Measurements from ENCODE around the gene GLI3.

Gene GLI3

DNA sequence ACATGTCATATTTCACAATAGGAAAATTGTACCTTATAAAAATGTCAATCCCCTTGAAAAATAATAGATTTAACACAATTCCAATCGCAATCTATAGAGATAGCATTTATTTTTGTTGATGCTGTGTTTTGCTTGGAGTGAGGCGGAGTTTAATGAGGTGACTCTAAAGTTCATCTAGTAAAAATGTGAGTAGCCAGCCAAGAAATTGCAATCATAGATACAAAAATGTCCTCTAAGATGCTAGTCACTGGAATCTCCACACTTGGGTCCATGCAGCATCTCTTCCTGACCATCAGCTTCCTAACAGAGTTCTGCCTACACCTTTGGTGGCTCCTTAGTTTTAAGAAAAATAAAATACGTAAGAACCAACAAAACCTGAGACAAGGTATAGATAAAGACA lies 44.9 kb downstream of the GLI3 start:
- DNase-seq (ENCODE audit: low spot score), result no peak
- H3K27ac ChIP-seq (ENCODE audit: poor library complexity, severe bottlenecking), result no peak overlapping the region
- no peak for ATAC-seq (ENCODE audit: low read depth)
- TF ChIP-seq CTCF (IDR thresholded peaks at IDR 0.05; ENCODE audit: poor library complexity, severe bottlenecking), result no peak
- H3K4me3 ChIP-seq (ENCODE audit: severe bottlenecking), result no peak overlapping the region
- no peaks in the 10 kb centered on the region for H3K27me3 ChIP-seq (ENCODE audit: insufficient read depth, poor library complexity, severe bottlenecking)
- peaks cover 49% of the 10 kb centered on the region for H3K4me1 ChIP-seq (ENCODE audit: insufficient read depth, poor library complexity, severe bottlenecking)
- no peaks in the 10 kb centered on the region for H3K9me3 ChIP-seq (ENCODE audit: severe bottlenecking)
- no peaks in the 10 kb centered on the region for H3K36me3 ChIP-seq (ENCODE audit: low read depth)

GRCh38 chr7:42189535-42189934 lies 47.5 kb downstream of the GLI3 start:
- DNase-seq (ENCODE audit: low spot score) (no peak), ATAC-seq (ENCODE audit: low read depth) (peak; percentile 74)
- Histone ChIP-seq H3K4me1 (ENCODE audit: insufficient read depth, poor library complexity, severe bottlenecking) (peaks cover 48% of the 10 kb centered on the region), H3K27ac (ENCODE audit: poor library complexity, severe bottlenecking) (peak overlapping the region; percentile 49), H3K27me3 (ENCODE audit: insufficient read depth, poor library complexity, severe bottlenecking) (no peaks in the 10 kb centered on the region), H3K9me3 (ENCODE audit: severe bottlenecking) (no peaks in the 10 kb centered on the region), H3K36me3 (ENCODE audit: low read depth) (no peaks in the 10 kb centered on the region), H3K4me3 (ENCODE audit: severe bottlenecking) (no peak overlapping the region)
- no peak for TF ChIP-seq CTCF (IDR thresholded peaks at IDR 0.05; ENCODE audit: poor library complexity, severe bottlenecking)

DNA sequence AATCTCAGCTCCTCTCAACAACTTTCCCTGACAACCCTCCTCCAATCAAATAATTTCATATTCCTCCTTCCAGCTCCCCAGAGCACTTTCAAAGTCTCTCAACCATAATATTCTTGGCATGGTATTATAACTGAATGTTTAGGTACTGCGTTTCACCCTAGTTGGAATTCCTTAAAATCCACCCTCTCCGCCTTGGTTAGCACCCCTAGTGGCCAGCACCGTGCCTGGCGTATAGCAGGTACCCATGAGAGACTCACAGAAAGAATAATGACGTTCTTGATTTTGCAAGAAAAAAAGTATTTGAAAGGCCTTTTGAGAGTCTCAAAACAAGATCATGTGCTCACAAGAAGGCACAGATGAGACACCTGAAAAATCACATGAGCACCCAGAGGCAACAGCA lies 50.9 kb downstream of the GLI3 start:
- Histone ChIP-seq H3K9me3 (ENCODE audit: severe bottlenecking) (no peaks in the 10 kb centered on the region), H3K4me3 (ENCODE audit: severe bottlenecking) (no peak overlapping the region), H3K4me1 (ENCODE audit: insufficient read depth, poor library complexity, severe bottlenecking) (peaks cover 34% of the 10 kb centered on the region), H3K36me3 (ENCODE audit: low read depth) (no peaks in the 10 kb centered on the region), H3K27ac (ENCODE audit: poor library complexity, severe bottlenecking) (no peak overlapping the region), H3K27me3 (ENCODE audit: insufficient read depth, poor library complexity, severe bottlenecking) (no peaks in the 10 kb centered on the region)
- peak; percentile 48 for TF ChIP-seq CTCF (IDR thresholded peaks at IDR 0.05; ENCODE audit: poor library complexity, severe bottlenecking)
- DNase-seq (ENCODE audit: low spot score), result no peak
- ATAC-seq (ENCODE audit: low read depth), result no peak

GRCh38 chr7:42185726-42186125 lies 51.3 kb downstream of the GLI3 start:
- Histone ChIP-seq H3K27me3 (ENCODE audit: insufficient read depth, poor library complexity, severe bottlenecking) (no peaks in the 10 kb centered on the region), H3K9me3 (ENCODE audit: severe bottlenecking) (peaks cover 2% of the 10 kb centered on the region), H3K36me3 (ENCODE audit: low read depth) (no peaks in the 10 kb centered on the region), H3K4me1 (ENCODE audit: insufficient read depth, poor library complexity, severe bottlenecking) (peaks cover 31% of the 10 kb centered on the region), H3K27ac (ENCODE audit: poor library complexity, severe bottlenecking) (no peak overlapping the region), H3K4me3 (ENCODE audit: severe bottlenecking) (no peak overlapping the region)
- no peak for TF ChIP-seq CTCF (IDR thresholded peaks at IDR 0.05; ENCODE audit: poor library complexity, severe bottlenecking)
- DNase-seq (ENCODE audit: low spot score) (no peak), ATAC-seq (ENCODE audit: low read depth) (no peak)

- Histone ChIP-seq H3K27me3 (ENCODE audit: insufficient read depth, poor library complexity, severe bottlenecking) (no peaks in the 10 kb centered on the region), H3K27ac (ENCODE audit: poor library complexity, severe bottlenecking) (no peak overlapping the region), H3K4me1 (ENCODE audit: insufficient read depth, poor library complexity, severe bottlenecking) (peaks cover 13% of the 10 kb centered on the region), H3K9me3 (ENCODE audit: severe bottlenecking) (peaks cover 2% of the 10 kb centered on the region), H3K4me3 (ENCODE audit: severe bottlenecking) (no peak overlapping the region), H3K36me3 (ENCODE audit: low read depth) (no peaks in the 10 kb centered on the region)
- no peak for TF ChIP-seq CTCF (IDR thresholded peaks at IDR 0.05; ENCODE audit: poor library complexity, severe bottlenecking)
- DNase-seq (ENCODE audit: low spot score), result no peak
- 0 out of 3 replicates have a peak, but pooled peaks have one; percentile 31 for ATAC-seq (ENCODE audit: low read depth)
Measured at GRCh38 chr7:42183547-42183946, 53.5 kb downstream of the GLI3 start.

Data from RWPE2 (cell line).